HepG2 (cell line): ENCODE measurements around the gene NRL. TPM values are rescaled to one million over a fixed set of nuclear protein-coding genes. Genes with fewer than 3 reads are reported as not detected.

Source experiments
- BHLHE40 ChIP-seq: IDR thresholded peaks from 2 replicates; pipeline ENCODE4 v1.6.1; 2011; ENCODE audit warnings: low read length, improper control_type of control experiment
- FIP1L1 ChIP-seq: fragments of 200-400 bp; formaldehyde crosslinking; IDR thresholded peaks from 2 replicates; pipeline ENCODE4 v1.6.1; 2018; ENCODE audit warnings: low read depth, mild to moderate bottlenecking, low read length, moderate library complexity, borderline replicate concordance; ENCODE audit not compliant: insufficient read depth
- IKZF1 ChIP-seq: fragments of 450-650 bp; IDR thresholded peaks from 2 replicates; pipeline ENCODE4 v1.7.1; 2016
- MLLT10 ChIP-seq: sonication (generic); formaldehyde crosslinking; IDR thresholded peaks from 2 replicates; pipeline ENCODE4 v1.4.0; 2020; ENCODE audit warnings: missing genetic modification reagents
- NFE2L2 ChIP-seq: fragments of 150-350 bp; IDR thresholded peaks from 2 replicates; pipeline ENCODE4 v1.6.1; 2014; ENCODE audit warnings: low read length
- SP5 ChIP-seq: IDR thresholded peaks from 2 replicates; pipeline ENCODE4 v1.6.1; 2016; ENCODE audit warnings: low read depth, borderline replicate concordance
- TRAFD1 ChIP-seq: sonication (generic); formaldehyde crosslinking; IDR thresholded peaks from 2 replicates; pipeline ENCODE4 v1.5.1; 2020; ENCODE audit warnings: missing genetic modification reagents, mild to moderate bottlenecking, borderline replicate concordance
- ZBTB1 ChIP-seq: sonication (generic); formaldehyde crosslinking; IDR thresholded peaks from 2 replicates; pipeline ENCODE4 v1.4.0; 2020; ENCODE audit warnings: missing genetic modification reagents, borderline replicate concordance
- ZNF264 ChIP-seq: sonication (generic); formaldehyde crosslinking; IDR thresholded peaks from 2 replicates; pipeline ENCODE4 v1.4.0; 2020; ENCODE audit warnings: missing genetic modification reagents
- ZNF362 ChIP-seq: sonication (generic); formaldehyde crosslinking; IDR thresholded peaks from 2 replicates; pipeline ENCODE4 v1.4.0; 2020; ENCODE audit warnings: missing genetic modification reagents, mild to moderate bottlenecking, borderline replicate concordance
- ZNF687 ChIP-seq: sonication (generic); formaldehyde crosslinking; IDR thresholded peaks from 2 replicates; pipeline ENCODE4 v1.5.1; 2020; ENCODE audit warnings: mild to moderate bottlenecking, missing genetic modification reagents, moderate library complexity
- polyA plus RNA-seq, 8 experiments: library from polyadenylated mRNA; depleted of rRNA in 3 of 8; stranded (reverse) in 7 of 8; unstranded in 1 of 8; fragments of >200 nt; fragmentation: Illumina TruSeq in 4 of 8; extraction: Trizol in 4 of 8; gene quantifications; 2 replicates each; pipeline versions ENCODE4 v1.2.1 to v1.2.3, GENCODE V29; 2011 to 2016; ENCODE audit warnings: low read depth in 4 of 8, missing spikeins in 1 of 8, mixed read lengths in 1 of 8; ENCODE audit not compliant: insufficient read depth in 1 of 8
- total RNA-seq, 5 experiments: library from RNA; depleted of rRNA; stranded (reverse); fragments of >200 nt; fragmentation: Illumina TruSeq; extraction: Trizol; gene quantifications; 2 replicates each; pipeline ENCODE4 v1.2.3, GENCODE V29; 2016; ENCODE audit warnings: low read depth in 1 of 5
- TF ChIP-seq, protein P1 (sequence below): sonication (generic); formaldehyde crosslinking; IDR thresholded peaks from 2 replicates; pipeline ENCODE4 v1.4.0; 2020; ENCODE audit warnings: mild to moderate bottlenecking, missing genetic modification reagents

NRL gene
- total and polyA plus RNA-seq, 2 of the 13 experiments (the other 11 are each of a cell fraction or from before 2014, with no cell fraction given): 2.5 to 4.7 TPM

DNA sequence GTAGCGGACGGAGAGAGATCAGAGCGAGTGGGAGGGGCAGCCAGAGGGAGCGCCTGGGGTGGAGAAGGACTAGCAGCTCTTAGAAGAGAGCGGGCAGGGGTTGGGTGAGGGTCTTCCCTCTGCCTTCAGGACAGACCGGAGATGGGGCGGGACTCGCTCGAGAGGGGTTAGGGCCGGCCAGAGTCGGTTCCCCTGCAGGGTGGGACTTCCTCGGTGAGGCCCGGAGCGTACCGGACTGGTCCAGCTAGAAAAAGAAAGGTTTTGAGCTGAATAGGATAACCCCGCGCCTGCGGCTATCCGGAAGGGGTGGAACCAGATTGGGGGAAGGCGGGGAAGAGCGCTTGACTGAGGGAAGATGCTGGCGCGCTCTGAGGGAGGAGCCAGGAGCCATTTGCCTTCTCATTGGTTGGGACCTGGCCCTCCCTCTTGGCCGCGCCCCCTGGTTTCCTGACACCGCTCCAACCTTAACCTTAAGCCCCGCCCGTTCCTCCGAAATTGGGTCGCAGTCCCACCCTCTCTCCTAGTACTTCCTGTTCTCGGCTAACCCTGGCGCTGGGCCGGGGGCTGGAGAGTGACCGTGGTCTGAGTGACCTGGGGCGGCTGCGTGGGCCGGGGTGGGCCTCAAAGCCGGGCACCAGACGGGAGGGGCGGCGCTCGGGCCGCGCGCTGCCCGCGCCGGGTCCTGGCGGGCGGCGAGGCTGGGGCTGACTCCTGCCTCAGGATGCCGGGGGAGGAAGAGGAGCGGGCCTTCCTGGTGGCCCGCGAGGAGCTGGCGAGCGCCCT is 32.4 kb upstream of the NRL start, which contains the start of gene RNF31 (continued):
- TF ChIP-seq TRAFD1 (CRISPR knock-in tag) (0 out of 2 replicates have a peak, but pooled peaks have one; percentile 80), FIP1L1 (no peak), ZNF362 (CRISPR knock-in tag) (no peak), ZBTB1 (CRISPR knock-in tag) (no peak), SP5 (CRISPR knock-in tag) (peak; percentile 71), ZNF687 (peak; percentile 76), MLLT10 (CRISPR knock-in tag) (0 out of 2 replicates have a peak, but pooled peaks have one; percentile 33), BHLHE40 (no peak), NFE2L2 (no peak), ZNF264 (CRISPR knock-in tag) (no peak), IKZF1 (no peak)
- TF ChIP-seq, protein P1, sequence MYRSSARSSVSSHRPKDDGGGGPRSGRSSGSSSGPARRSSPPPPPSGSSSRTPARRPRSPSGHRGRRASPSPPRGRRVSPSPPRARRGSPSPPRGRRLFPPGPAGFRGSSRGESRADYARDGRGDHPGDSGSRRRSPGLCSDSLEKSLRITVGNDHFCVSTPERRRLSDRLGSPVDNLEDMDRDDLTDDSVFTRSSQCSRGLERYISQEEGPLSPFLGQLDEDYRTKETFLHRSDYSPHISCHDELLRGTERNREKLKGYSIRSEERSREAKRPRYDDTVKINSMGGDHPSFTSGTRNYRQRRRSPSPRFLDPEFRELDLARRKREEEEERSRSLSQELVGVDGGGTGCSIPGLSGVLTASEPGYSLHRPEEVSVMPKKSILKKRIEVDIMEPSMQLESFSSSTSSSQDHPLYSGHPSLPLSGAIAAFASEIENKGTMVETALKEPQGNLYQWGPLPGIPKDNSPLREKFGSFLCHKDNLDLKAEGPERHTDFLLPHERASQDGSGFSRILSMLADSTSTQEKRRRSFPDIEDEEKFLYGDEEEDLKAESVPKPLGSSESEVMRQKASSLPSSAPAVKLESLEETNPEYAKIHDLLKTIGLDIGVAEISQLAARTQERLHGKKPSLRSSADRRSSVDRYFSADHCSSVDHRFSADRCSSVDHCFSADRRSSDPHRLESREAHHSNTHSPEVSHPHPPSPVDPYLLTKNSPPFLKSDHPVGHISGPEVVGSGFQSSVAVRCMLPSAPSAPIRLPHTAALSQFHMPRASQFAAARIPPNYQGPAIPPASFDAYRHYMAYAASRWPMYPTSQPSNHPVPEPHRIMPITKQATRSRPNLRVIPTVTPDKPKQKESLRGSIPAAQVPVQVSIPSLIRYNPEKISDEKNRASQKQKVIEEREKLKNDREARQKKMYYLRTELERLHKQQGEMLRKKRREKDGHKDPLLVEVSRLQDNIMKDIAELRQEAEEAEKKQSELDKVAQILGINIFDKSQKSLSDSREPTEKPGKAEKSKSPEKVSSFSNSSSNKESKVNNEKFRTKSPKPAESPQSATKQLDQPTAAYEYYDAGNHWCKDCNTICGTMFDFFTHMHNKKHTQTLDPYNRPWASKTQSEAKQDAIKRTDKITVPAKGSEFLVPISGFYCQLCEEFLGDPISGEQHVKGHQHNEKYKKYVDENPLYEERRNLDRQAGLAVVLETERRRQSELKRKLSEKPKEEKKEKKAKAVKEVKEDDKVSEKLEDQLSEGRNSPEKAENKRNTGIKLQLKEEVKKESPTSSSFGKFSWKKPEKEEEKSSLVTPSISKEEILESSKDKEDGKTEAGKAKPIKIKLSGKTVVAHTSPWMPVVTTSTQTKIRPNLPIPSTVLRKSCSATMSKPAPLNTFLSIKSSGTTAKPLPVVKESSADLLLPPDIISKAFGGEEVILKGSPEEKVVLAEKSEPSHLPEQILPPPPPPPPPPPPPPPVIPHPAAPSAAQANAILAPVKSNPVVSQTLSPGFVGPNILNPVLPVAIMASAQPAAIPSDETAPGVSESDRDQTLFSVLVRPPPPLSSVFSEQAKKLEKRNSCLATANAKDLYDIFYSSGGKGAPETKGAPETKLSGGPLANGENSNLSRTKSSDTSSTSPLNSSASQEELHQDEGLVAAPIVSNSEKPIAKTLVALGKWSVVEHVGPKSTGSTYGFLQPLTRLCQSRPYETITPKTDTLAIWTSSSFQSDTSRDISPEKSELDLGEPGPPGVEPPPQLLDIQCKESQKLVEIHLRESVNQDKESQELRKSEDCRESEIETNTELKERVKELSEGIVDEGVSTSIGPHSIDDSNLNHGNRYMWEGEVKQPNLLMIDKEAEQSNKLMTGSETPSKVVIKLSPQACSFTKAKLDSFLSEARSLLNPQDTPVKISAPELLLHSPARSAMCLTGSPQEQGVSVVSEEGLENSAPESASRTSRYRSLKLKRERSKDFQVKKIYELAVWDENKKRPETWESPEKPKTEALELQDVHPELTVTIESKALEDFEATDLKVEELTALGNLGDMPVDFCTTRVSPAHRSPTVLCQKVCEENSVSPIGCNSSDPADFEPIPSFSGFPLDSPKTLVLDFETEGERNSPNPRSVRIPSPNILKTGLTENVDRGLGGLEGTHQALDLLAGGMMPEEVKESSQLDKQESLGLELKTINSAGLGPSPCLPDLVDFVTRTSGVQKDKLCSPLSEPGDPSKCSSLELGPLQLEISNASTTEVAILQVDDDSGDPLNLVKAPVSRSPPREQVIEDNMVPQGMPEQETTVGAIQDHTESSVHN: no peak
